HG03060 (cell line): Measurements from ENCODE around the gene CD200.

ENCODE experiments used
- ATAC-seq: cut with Tn5 transposase; IDR thresholded peaks from one replicate; pipeline ENCODE4 v1.9.1; 2021; ENCODE audit warnings: low read depth, moderate number of reproducible peaks; ENCODE audit not compliant: unreplicated experiment

The CD200 gene

DNA sequence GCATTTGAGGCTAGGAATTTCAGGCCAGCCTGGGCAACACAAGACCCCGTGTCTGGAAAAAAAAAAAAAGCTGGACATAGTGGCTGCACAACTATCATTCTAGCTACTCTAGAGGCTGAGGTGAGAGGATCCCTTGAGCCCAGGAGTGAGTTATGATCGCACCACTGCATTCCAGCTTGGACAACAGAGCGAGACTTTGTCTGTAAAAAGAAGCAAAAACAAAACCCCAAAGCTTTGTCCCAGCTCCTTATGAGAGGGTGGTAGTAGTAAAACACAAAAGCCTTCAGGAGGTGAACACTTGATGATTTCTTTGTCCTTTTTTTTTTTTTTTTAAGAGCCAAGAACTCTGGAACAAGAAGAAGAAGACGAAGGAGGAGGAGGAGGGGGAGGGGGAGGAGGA, 1.1 kb upstream of the CD200 start:
- ATAC-seq, result no peak

DNA sequence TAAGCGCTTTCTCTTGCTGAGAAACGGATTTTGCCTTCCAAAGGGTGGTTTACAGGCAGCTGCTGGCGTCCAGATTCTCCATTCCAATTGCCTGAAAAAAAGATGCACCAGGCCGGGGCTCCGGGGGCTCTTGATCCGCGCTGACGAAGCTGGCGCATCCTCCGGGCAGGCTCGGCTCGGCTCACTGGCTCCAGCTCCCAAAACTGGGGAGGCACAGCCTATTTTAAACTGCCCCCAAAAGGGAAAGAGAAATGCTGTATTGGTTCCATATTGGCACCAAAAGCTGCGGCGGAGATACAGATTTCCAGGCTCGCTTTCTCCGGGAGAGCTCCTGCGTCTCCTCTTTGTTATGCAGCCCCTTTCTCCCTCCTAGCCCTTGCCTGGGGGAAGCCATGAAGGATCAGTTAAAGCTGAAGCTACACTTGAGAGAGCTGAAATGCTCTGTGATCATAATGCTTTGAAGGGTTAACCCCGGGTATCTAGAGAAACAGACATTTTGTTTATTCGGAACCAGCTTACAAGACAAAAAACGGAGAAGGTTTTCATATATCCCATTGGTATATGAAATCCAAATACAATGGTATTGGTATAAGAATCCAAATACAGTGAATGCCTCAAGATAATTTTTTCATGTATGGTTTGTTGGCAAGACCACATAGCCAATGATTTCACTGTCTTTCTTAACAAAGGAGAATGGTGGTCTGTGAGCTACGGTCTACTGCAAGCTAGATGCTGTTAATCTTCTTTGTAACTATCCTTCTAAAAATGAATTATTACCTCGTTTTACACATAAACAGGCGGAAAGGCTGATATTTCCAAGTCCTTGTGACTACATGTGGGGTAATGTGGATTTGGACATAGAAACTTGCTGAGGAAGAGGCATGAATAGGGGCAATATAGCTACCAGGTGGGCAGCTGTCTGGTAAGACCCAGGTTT, 693 bp downstream of the CD200 start:
- ATAC-seq, result no peak

GRCh38 chr3:112334691-112335433, 1.9 kb downstream of the CD200 start:
- no peak for ATAC-seq

DNA sequence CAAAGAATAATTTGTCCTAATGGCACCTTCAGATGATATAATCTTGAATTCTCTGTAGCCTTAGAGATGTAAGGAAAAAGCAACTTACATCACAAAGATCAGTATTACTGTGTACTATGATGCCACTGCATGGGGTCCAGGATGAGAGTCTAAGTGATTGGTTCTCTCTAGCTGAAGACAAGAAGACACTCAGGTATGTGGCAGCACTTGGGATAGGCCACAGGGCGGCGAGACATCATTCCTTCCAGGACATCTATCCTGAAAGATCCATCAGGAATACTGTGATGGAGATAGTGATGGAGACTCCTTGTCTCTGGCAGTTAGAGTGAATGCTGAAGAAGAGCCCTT, 2.5 kb downstream of the CD200 start:
- ATAC-seq, result no peak

GRCh38 chr3:112338021-112338726, 5.2 kb downstream of the CD200 start:
- no peak for ATAC-seq

DNA sequence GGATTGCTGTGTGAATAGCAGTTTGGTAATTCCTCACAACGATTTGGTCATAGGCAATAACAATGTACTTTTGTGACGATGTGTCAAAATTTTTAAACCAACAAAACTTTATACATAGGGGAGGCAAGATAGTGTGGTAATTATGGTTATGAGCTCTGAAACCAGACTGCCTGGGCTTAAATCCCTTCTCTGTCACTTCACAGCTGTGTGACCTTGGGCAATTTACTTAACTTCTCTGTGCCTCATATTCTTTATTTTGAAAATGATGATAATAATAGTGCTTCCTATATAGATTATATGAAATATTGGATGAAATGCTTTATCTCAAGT, 5.7 kb downstream of the CD200 start:
- ATAC-seq, result no peak

DNA sequence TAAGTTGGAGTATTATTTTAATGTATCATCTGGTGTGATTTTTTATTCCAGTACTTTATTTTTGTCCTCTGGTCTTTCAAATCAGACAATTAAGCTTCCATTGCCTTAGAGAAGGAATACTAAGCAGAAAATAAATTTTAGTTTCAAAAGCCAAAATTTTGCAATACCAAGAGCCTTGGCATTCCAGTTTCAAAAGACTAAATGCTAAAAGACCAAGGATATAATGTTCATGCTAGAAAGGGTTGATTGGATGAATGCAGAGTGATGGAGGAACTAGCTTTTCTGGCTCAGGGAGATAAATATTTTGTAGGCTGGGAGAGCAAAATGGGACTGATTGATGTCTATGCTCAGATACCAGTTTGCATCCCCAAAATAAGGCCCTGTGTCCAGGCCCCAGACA, 6.2 kb downstream of the CD200 start:
- ATAC-seq, result no peak

- no peak for ATAC-seq
These were observed 6.7 kb downstream of the CD200 start for GRCh38 chr3:112339609-112340008.

- ATAC-seq, result no peak
These were observed 8.4 kb downstream of the CD200 start for GRCh38 chr3:112341386-112341785.

- ATAC-seq, result no peak
These were observed 12.7 kb downstream of the CD200 start for GRCh38 chr3:112345681-112346080.

- ATAC-seq, result no peak
These were observed 13.7 kb downstream of the CD200 start for GRCh38 chr3:112346491-112347122.

GRCh38 chr3:112348943-112349342, 16.0 kb downstream of the CD200 start:
- no peak for ATAC-seq

DNA sequence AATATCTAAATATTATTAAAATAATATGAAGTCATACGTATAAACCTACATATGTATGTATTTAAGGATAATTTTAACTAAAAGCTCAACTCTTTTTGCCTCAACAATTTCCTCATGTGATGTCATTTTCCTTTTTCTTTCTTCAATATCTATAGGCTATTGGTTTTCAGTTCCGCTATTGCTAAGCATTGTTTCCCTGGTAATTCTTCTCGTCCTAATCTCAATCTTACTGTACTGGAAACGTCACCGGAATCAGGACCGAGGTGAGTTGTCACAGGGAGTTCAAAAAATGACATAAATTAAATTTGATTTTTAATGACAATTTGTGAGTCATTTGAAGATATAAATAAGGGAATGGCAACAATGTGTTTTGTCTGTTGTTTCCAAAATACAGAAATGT, 16.6 kb downstream of the CD200 start:
- no peak for ATAC-seq

DNA sequence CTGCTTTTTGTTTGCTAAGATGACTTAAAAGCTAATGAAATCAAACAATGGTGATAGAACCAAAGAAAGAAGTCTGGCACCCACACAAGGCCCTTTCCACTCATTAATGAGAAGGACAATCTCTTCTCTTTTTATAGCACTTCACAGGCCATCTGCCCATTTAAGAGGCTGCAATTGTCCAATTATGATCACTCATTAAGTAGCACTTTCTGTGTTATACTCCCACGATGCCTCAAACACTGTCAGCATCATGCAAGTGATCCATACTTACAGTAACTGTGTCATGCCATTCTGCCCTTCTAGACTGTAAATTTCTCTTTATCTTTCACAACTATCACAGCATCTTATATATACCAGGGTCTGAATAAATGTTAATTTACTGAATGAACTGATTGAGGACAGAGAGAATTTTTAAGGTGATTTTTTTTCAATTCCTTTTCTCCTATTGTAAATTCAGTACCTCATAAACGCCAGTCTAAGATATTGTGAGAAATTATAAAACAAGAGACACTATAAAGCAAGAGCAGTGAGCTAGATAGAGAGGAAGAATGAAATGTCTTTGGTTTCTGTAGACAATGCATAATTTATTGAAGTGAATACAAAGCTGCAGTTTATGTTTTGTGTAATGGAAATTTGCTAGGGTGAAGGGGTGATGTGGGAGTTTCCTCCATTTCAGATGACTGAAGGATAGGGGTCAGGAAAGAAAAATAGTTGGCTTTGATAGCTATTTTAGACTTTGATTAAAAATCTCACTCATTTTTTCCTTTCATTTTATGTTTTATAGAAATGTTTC, 17.3 kb downstream of the CD200 start:
- ATAC-seq, result no peak

- no peak for ATAC-seq
These were observed 18.1 kb downstream of the CD200 start for GRCh38 chr3:112351036-112351435.

GRCh38 chr3:112351823-112352222, 18.9 kb downstream of the CD200 start:
- ATAC-seq, result no peak

DNA sequence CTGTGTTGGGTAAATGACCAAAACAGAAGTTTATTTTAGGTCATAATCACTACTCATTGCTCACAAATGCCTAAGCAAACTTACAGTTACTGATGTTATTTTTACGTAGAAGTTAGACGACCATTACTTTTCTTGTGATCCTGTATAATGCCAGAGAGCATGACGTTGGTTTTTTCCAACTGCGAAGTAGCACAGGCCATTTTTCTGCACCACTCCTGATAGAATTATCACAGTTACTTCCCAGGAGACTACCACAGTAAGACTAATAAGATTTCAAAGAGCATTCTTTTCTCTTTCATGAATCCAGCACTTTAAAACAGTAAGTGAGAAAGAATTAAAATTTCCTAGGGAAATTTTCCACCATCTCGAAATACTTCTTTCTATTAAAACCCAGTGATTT, 19.8 kb downstream of the CD200 start:
- ATAC-seq, result no peak

DNA sequence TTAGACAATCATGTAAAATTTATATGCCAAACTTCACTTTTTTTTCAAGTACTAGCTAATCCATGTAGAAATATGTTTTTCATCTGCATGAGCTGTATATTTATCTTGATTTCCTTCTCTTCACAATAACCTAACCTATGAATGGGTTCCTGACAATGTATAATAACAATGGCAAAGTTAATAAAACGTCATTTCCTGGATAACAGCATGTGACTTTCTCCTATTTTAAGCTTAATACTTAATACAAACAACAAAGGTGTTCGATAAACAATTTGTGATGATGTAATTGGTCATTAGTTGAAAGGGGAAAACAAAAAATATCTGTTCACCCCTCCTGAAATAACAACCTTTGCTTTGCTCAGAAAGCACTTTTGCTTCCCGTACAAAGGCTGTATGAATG, 20.4 kb downstream of the CD200 start:
- no peak for ATAC-seq

DNA sequence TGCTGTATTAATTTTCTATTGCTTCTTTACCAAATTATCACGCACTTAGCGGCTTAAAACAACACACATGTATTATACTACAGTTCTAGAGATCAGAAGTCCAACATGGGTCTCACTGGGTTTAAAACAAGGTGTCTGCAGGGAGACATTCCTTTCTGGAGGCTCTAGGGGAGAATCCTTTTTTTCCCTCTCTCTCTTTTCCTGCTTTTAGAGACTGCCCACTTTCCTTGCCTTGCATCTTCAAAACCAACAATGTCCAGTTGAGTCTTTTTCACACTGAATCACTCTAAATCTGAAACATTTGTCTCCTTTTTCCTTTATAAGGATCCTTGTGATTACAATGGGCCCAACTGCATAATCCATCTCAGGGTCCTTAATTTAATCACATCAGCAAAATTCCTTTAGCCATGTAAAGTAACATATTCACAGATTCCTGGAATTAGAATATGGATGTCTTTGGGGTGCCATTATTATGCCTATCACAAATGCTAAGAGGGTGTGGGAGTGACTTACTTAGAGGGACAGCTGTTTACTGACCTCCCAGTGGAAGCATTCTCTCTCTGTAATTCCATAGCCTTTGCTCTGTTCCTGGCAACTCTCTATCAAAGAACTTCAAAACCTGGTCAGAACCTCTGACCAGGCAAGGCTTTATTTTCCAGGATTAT, 21.8 kb downstream of the CD200 start:
- ATAC-seq, result no peak

DNA sequence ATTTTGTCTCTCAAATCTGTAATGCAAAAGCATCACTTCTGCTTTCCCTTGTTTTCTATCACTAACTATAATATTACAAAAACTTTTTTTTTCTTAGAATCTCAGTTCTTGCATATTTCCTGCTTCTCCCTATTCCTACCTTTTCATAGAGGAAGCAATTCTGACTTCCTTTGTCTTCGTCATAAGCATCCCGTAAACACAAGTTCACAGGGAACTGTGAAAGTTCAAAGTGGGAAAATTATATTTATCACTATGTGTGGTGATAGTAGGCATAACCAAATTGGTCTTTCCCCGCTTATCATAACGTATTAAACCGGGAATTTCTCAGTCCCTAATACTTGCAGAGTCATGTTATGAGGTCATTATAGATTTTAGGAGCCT, 22.3 kb downstream of the CD200 start:
- ATAC-seq, result no peak
